ENCODE results near the gene CDH4.

DNA sequence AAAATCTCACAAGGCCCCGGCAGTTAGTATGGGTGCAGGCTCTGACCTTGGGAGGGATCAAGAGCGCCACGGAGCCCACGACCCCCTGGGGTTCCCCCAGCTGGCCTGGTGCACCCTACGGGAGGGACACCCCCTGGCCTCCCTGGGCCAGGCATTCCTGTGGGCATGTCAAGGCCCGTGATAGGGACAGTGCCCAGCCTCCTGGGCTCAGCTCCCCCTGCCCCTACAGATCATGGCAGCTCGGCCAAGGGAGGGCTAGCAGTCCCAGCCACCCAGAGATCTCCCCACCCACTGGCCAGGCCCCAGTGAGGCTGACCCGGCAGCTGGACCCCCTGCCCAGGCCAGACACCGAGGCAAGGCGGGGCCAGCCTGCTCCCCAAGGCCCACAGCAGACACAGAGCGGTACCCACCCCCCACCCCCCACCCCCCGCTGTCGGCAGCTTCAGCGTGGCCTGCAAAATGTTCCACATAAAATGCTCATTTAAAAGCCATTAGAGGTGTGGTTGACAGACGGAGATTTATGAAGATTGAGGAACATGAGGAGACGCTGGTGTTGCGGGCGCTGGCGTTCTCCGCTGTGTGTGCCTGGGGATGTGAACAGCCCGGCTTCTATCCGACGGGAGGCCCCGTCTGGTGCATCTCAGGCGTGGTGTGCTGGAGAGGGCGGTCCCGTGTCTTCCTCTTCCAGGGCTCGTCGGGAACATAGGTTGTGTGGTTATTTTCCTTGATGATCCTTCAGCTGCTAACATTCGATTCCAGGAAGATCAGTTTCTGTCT lies 625.1 kb downstream of the CDH4 start:
- TF ChIP-seq, protein P1, sequence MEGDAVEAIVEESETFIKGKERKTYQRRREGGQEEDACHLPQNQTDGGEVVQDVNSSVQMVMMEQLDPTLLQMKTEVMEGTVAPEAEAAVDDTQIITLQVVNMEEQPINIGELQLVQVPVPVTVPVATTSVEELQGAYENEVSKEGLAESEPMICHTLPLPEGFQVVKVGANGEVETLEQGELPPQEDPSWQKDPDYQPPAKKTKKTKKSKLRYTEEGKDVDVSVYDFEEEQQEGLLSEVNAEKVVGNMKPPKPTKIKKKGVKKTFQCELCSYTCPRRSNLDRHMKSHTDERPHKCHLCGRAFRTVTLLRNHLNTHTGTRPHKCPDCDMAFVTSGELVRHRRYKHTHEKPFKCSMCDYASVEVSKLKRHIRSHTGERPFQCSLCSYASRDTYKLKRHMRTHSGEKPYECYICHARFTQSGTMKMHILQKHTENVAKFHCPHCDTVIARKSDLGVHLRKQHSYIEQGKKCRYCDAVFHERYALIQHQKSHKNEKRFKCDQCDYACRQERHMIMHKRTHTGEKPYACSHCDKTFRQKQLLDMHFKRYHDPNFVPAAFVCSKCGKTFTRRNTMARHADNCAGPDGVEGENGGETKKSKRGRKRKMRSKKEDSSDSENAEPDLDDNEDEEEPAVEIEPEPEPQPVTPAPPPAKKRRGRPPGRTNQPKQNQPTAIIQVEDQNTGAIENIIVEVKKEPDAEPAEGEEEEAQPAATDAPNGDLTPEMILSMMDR (IDR thresholded peaks at IDR 0.05; ENCODE audit: insufficient read depth, low read length, poor library complexity, severe bottlenecking): no peak
- TF ChIP-seq EZH2phosphoT487 (conservative IDR thresholded peaks at IDR 0.05; ENCODE audit: low read length): no peak
